ENCODE data around the gene PHF21A.
"Not testable (repeated sequence)": the region's sequence is repeated elsewhere in the genome, so short reads cannot be mapped to it uniquely, and the experiment has no call there.

DNA sequence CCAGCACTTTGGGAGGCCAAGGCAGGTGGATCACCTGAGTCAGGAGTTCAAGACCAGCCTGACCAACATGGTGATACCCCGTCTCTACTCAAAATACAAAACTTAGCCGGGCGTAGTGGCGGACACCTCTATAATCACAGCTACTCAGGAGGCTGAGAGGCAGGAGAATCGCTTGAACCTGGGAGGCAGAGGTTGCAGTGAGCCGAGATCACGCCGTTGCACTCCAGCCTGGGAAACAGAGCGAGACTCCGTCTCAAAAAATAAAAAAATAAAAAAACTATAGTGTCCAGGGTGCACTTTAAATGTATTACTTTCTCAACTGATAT is 4.6 kb downstream of the PHF21A start:
- TF ChIP-seq, protein P1, sequence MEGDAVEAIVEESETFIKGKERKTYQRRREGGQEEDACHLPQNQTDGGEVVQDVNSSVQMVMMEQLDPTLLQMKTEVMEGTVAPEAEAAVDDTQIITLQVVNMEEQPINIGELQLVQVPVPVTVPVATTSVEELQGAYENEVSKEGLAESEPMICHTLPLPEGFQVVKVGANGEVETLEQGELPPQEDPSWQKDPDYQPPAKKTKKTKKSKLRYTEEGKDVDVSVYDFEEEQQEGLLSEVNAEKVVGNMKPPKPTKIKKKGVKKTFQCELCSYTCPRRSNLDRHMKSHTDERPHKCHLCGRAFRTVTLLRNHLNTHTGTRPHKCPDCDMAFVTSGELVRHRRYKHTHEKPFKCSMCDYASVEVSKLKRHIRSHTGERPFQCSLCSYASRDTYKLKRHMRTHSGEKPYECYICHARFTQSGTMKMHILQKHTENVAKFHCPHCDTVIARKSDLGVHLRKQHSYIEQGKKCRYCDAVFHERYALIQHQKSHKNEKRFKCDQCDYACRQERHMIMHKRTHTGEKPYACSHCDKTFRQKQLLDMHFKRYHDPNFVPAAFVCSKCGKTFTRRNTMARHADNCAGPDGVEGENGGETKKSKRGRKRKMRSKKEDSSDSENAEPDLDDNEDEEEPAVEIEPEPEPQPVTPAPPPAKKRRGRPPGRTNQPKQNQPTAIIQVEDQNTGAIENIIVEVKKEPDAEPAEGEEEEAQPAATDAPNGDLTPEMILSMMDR (IDR thresholded peaks at IDR 0.05) = not testable (repeated sequence)
- TF ChIP-seq POLR2A (IDR thresholded peaks at IDR 0.05) = not testable (repeated sequence)
